Astrocyte (in vitro differentiated cells and primary cell): Measurements from ENCODE around the gene TCF20. TPM values are rescaled to one million over a fixed set of nuclear protein-coding genes. Genes with fewer than 3 reads are reported as not detected.

Experiments used
- DNase-seq: peaks from one replicate; pipeline ENCODE4 v3.0.0-alpha.2; 2010; ENCODE audit warnings: low read depth
- FAIRE-seq: peaks from 2 replicates; lab custom pipeline; 2011; peaks lifted over from hg19 to GRCh38; lab: Jason Lieb, UNC
- H2AFZ ChIP-seq: 2 replicates; pipeline ENCODE4 v1.6.0; 2012; ENCODE audit warnings: low read depth, low read length, inconsistent platforms
- H3K27ac ChIP-seq: 2 replicates; pipeline ENCODE4 v1.5.1; 2011; ENCODE audit warnings: low read depth, low read length, inconsistent platforms
- H3K27me3 ChIP-seq: 2 replicates; pipeline ENCODE4 v1.6.0; 2011; ENCODE audit warnings: low read length, inconsistent platforms; ENCODE audit not compliant: insufficient read depth
- H3K36me3 ChIP-seq: 2 replicates; pipeline ENCODE4 v1.5.1; 2011; ENCODE audit warnings: low read length, inconsistent platforms; ENCODE audit not compliant: insufficient read depth
- H3K4me1 ChIP-seq: 2 replicates; pipeline ENCODE4 v1.5.1; 2011; ENCODE audit warnings: low read length, inconsistent platforms; ENCODE audit not compliant: insufficient read depth
- H3K4me2 ChIP-seq: 2 replicates; pipeline ENCODE4 v1.6.0; 2012; ENCODE audit warnings: low read length, inconsistent platforms
- H3K4me3 ChIP-seq: 2 replicates; pipeline ENCODE4 v1.5.1; 2011; ENCODE audit warnings: low read depth, mild to moderate bottlenecking, low read length, inconsistent platforms; ENCODE audit not compliant: insufficient read depth
- H3K79me2 ChIP-seq: 2 replicates; pipeline ENCODE4 v1.6.0; 2012; ENCODE audit warnings: mild to moderate bottlenecking, low read length, inconsistent platforms; ENCODE audit not compliant: insufficient read depth
- H3K9ac ChIP-seq: 2 replicates; pipeline ENCODE4 v1.6.0; 2012; ENCODE audit warnings: mild to moderate bottlenecking, low read length, inconsistent platforms
- H3K9me3 ChIP-seq: 2 replicates; pipeline ENCODE4 v1.5.1; 2012; ENCODE audit warnings: low read depth, mild to moderate bottlenecking, low read length, inconsistent platforms; ENCODE audit not compliant: insufficient read depth
- H4K20me1 ChIP-seq: 2 replicates; pipeline ENCODE4 v1.6.0; 2012; ENCODE audit warnings: low read length, inconsistent platforms; ENCODE audit not compliant: insufficient read depth
- H3K27ac Mint-ChIP-seq: one replicate; pipeline ENCODE4 v1.8.0; 2021; ENCODE audit warnings: mild to moderate bottlenecking, mixed read lengths; ENCODE audit not compliant: unreplicated experiment
- H3K27me3 Mint-ChIP-seq: one replicate; pipeline ENCODE4 v1.8.0; 2021; ENCODE audit warnings: low read depth, mixed read lengths; ENCODE audit not compliant: unreplicated experiment
- H3K36me3 Mint-ChIP-seq: one replicate; pipeline ENCODE4 v1.8.0; 2021; ENCODE audit warnings: low read depth, mixed read lengths; ENCODE audit not compliant: unreplicated experiment
- H3K4me1 Mint-ChIP-seq: one replicate; pipeline ENCODE4 v1.8.0; 2021; ENCODE audit warnings: low read depth, mixed read lengths; ENCODE audit not compliant: unreplicated experiment
- H3K4me3 Mint-ChIP-seq: one replicate; pipeline ENCODE4 v1.8.0; 2021; ENCODE audit warnings: mild to moderate bottlenecking, moderate library complexity, mixed read lengths; ENCODE audit not compliant: unreplicated experiment
- H3K9me3 Mint-ChIP-seq: one replicate; pipeline ENCODE4 v1.8.0; 2021; ENCODE audit warnings: mild to moderate bottlenecking, mixed read lengths; ENCODE audit not compliant: unreplicated experiment
- CTCF ChIP-seq: IDR thresholded peaks from 2 replicates; pipeline ENCODE4 v1.5.1; 2011; ENCODE audit warnings: low read depth, mild to moderate bottlenecking, inconsistent platforms, low read length, moderate library complexity; ENCODE audit not compliant: insufficient read depth
- EZH2 ChIP-seq: IDR thresholded peaks from 2 replicates; pipeline ENCODE4 v1.6.1; 2012; ENCODE audit warnings: mild to moderate bottlenecking, low read length, inconsistent platforms; ENCODE audit not compliant: insufficient read depth
- total RNA-seq: library from RNA; stranded (reverse); gene quantifications from 2 replicates; pipeline ENCODE4 v1.2.1, GENCODE V29; 2021

TCF20 gene
- total RNA-seq, 1 donor from 2014 or later: 37.6 TPM

- H3K4me2 ChIP-seq: peak overlapping the region; percentile 48
- Mint-ChIP-seq H3K4me3 (no peak overlapping the region), H3K4me1 (peaks cover 13% of the 10 kb centered on the region), H3K36me3 (peaks cover 2% of the 10 kb centered on the region), H3K27ac (no peak overlapping the region), H3K27me3 (peaks cover 45% of the 10 kb centered on the region), H3K9me3 (no peaks in the 10 kb centered on the region)
- H4K20me1 ChIP-seq: peaks cover 55% of the 10 kb centered on the region
- H3K4me1 ChIP-seq: peaks cover 3% of the 10 kb centered on the region
- no peak overlapping the region for H3K9ac ChIP-seq
- H3K36me3 ChIP-seq: no peaks in the 10 kb centered on the region
- H3K79me2 ChIP-seq: no peaks in the 10 kb centered on the region
- no peak overlapping the region for H3K27ac ChIP-seq
- peaks cover 9% of the 10 kb centered on the region for H3K27me3 ChIP-seq
- FAIRE-seq: no peak
- DNase-seq: no peak
- no peaks in the 10 kb centered on the region for H3K9me3 ChIP-seq
- TF ChIP-seq CTCF (no peak), EZH2 (no peak)
- no peak overlapping the region for H3K4me3 ChIP-seq
- H2AFZ ChIP-seq: no peak overlapping the region
Measured at GRCh38 chr22:42299586-42300258, 29.3 kb upstream of the TCF20 start.

GRCh38 chr22:42298746-42299145 is 28.3 kb upstream of the TCF20 start:
- H3K4me3 Mint-ChIP-seq: no peak overlapping the region

More at GRCh38 chr22:42298746-42299145, 28.3 kb upstream of the TCF20 start:
- Histone ChIP-seq H3K36me3 (no peaks in the 10 kb centered on the region), H3K27me3 (peaks cover 4% of the 10 kb centered on the region), H4K20me1 (peaks cover 61% of the 10 kb centered on the region), H3K4me1 (peaks cover 3% of the 10 kb centered on the region), H2AFZ (no peak overlapping the region), H3K79me2 (no peaks in the 10 kb centered on the region), H3K4me2 (no peak overlapping the region), H3K9me3 (no peaks in the 10 kb centered on the region), H3K4me3 (no peak overlapping the region), H3K27ac (no peak overlapping the region), H3K9ac (no peak overlapping the region)
- no peak for DNase-seq
- FAIRE-seq: no peak
- Mint-ChIP-seq H3K4me1 (peaks cover 13% of the 10 kb centered on the region), H3K27ac (no peak overlapping the region), H3K9me3 (no peaks in the 10 kb centered on the region), H3K27me3 (peaks cover 42% of the 10 kb centered on the region), H3K36me3 (peaks cover 2% of the 10 kb centered on the region)
- no peak for TF ChIP-seq EZH2
- no peak for TF ChIP-seq CTCF
